ENCODE measurements around the gene ADRB2. TPM values are rescaled to one million over a fixed set of nuclear protein-coding genes. Genes with fewer than 3 reads are reported as not detected.
"Not testable (repeated sequence)": the region's sequence is repeated elsewhere in the genome, so short reads cannot be mapped to it uniquely, and the experiment has no call there.

The ADRB2 gene
- 0.81 and 0.90 TPM in 2 replicates for total RNA-seq

DNA sequence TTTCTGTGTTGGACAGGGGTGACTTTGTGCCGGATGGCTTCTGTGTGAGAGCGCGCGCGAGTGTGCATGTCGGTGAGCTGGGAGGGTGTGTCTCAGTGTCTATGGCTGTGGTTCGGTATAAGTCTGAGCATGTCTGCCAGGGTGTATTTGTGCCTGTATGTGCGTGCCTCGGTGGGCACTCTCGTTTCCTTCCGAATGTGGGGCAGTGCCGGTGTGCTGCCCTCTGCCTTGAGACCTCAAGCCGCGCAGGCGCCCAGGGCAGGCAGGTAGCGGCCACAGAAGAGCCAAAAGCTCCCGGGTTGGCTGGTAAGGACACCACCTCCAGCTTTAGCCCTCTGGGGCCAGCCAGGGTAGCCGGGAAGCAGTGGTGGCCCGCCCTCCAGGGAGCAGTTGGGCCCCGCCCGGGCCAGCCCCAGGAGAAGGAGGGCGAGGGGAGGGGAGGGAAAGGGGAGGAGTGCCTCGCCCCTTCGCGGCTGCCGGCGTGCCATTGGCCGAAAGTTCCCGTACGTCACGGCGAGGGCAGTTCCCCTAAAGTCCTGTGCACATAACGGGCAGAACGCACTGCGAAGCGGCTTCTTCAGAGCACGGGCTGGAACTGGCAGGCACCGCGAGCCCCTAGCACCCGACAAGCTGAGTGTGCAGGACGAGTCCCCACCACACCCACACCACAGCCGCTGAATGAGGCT lies at the start of gene ADRB2:
ADRB2 (plus strand) TSS at position 559 of the 686 bp plus-strand sequence. CDS start 221 bp downstream, outside the sequence.
- intact Hi-C loops (cut with micrococcal nuclease): loop anchor here (1.0 to 10.0 kb wide), 10 partner anchors 17 to 519 kb away; partner anchors contain the start of gene GRPEL2

DNA sequence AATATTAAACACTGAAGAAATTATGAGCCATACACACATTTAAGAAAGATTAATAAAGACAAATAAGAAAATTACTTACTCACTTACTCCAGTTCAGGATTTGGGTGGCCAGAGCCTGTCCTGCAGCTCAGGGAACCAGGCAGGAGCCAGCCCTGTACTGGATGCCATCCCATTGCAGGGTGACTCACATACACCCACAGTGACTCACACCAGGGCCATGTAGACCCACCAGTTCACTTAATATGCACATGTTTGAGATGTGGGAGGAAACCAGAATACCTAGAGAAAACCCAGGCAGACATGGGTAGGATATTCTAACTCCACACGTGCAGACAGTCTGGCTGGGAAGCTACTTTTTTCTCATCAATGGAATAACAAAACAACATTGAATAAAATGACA lies 49.6 kb upstream of the ADRB2 start:
- intact Hi-C loops (cut with micrococcal nuclease): no loop called here

GRCh38 chr5:148778882-148779281 lies 47.5 kb upstream of the ADRB2 start:
- intact Hi-C loops (cut with micrococcal nuclease): no loop called here

DNA sequence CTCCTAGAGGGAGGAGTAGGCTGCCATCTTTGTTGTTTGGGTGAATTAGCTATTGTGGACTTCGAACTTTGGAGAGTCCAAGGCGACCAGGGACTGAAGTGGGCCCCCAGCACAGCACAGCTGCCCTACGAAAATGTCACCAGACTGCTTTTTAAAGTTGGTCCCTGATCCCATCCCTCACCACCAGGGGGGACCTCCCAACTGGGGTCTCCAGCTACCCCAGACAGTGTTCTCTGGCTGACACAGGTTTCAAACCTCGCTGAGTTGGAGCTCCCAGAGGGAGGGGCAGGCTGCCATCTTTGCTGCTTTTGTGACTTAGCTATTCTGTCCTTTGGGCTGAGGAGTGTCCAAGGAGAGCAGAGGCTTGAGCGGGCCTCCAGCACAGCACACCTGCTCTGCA lies 45.7 kb upstream of the ADRB2 start:
- intact Hi-C loops (cut with micrococcal nuclease): no loop called here

DNA sequence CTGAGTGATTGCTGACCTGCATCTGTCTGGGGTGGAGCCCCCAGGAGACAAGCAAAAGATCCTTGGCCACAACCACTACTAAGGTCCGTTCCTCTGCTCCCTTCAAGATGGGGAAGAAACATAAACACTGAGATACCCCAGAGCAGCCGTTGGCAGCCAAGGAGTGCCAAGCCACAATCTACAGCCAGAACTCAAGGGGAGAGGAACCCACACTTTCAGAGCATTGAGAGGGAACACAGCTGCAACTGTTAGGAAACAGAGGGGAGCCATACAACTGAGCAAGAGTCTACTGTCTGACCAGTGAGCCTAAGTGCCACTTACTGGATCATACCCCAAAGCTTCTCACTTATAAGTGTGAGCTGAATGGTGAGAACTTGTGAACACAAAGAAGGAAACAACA lies 44.6 kb upstream of the ADRB2 start:
- intact Hi-C loops (cut with micrococcal nuclease): no loop called here

DNA sequence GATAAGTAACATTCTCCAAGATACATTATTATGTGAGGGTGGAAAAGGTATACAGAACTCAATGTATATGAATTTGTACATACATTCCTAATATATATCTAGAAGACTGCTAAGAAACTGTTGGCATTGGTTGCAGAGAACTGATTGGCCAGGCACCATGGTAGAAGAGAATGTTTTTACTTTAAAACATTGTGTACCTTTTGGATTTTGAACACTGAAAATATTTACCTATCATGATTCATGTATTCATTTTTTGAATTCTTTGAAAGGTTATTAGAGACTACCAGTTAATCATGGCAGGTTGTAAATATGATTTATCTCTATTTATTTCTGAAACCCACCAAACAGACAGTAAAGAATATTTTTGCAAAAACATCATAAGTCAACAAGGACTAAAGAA lies 41.2 kb upstream of the ADRB2 start:
- intact Hi-C loops (cut with micrococcal nuclease): no loop called here

DNA sequence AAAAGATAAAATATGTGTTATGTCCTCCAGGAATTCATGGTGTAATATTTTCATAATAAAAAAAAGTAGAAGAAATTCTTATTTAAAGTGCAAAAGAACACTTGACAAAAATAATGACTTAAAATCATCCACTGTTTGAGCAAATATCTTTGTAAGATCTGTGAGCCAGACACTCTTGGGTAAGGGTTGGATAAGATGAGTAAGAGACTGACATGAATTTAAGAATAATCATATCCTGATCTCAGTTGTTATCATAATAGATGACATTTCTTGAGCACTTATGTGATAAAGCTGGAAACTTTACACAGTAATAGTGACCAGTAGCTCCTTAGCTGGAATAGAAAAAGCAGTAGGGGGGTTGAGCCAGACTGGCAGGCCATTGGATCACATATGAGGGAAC lies 40.0 kb upstream of the ADRB2 start:
- intact Hi-C loops (cut with micrococcal nuclease): no loop called here

- intact Hi-C loops (cut with micrococcal nuclease): no loop called here
These were observed 37.8 kb upstream of the ADRB2 start for GRCh38 chr5:148788636-148789035.

DNA sequence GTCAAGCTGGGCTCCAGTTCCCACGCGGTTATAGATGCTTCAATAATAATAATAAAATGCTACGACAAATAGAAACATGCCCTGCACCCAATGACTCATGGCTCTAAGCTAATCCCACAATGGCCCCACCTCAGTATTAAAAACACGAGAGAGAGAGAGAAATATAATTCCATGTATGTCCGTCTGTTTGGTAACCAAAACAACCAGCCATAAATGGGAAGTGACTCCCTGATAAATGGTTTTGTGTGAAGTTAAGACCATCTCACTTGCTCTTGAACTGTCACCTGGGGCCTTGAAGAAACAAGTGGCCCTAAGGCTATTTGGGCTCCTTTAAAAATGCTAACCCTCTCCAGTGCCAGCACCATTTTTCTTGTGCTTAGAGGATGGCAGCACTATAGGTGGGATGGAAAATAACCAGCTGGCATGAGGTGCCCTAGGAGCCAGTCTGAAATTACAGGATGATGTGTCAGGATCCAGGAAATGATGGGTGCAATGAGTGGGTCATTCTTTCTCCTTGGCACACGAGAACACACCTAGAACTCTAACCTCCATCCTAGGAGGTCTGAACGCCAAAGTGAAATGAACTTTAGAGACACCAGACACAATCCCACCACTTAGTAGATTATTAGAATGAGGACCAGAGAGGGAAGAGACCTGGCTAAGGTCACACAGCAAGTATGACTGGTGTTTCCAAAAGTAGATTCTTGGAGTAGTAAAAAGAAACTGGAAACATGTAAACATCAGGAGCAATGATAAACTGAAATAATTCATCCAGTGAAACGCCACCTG lies 35.7 kb upstream of the ADRB2 start:
- intact Hi-C loops (cut with micrococcal nuclease): loop anchor here (1.0 kb wide), 1 partner anchor 36 kb away; the partner anchor contains the start of gene ADRB2

GRCh38 chr5:148791334-148791667 lies 35.1 kb upstream of the ADRB2 start:
- intact Hi-C loops (cut with micrococcal nuclease): loop anchor here (1.0 kb wide), 1 partner anchor 35 kb away; the partner anchor contains the start of gene ADRB2

- intact Hi-C loops (cut with micrococcal nuclease): loop anchor here (1.0 kb wide), 2 partner anchors 11 to 35 kb away; partner anchors contain the start of gene ADRB2
These were observed 34.7 kb upstream of the ADRB2 start for GRCh38 chr5:148791696-148792095.

DNA sequence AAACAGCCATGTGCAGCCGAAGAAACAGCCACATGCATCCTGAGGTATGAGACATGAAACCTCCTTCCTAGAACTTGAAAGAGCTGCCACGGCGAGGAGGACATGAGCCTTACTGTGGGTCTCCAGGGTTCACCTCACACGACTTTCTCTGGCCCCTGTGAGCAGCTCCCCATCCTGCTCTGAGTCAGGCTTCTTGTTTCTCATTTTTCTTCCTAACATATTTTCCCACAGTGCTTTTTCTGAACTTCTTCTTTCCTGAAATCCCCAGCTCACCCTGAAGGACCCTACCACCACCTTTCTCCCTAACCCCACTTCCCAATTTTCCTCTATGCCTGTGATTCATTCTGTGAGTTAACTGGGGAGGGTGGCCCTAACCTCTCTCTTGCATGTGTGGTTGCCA lies 33.7 kb upstream of the ADRB2 start:
- intact Hi-C loops (cut with micrococcal nuclease): loop anchor here (1.0 kb wide), 1 partner anchor 10 kb away; no protein-coding TSS in a partner anchor

DNA sequence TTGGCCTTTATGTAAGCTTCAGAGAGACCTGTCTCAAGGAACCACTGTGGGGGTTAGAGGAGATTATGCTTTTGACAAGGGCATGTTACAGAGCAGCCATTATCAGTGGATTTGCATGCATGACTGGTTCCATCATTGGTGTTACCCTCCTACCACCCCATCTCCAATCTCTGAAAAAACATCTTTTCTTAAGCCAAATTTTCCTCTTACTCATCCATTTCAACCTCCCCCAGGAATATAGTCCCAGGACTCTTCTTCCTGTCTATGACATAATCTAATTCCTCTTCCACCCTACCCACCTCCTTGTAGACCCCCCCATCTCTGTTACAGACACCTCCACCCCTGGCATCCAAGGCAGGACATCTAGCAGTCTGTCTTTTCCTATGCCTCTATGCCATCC lies 33.1 kb upstream of the ADRB2 start:
- intact Hi-C loops (cut with micrococcal nuclease): no loop called here

GRCh38 chr5:148794275-148794674 lies 32.1 kb upstream of the ADRB2 start:
- intact Hi-C loops (cut with micrococcal nuclease): no loop called here

DNA sequence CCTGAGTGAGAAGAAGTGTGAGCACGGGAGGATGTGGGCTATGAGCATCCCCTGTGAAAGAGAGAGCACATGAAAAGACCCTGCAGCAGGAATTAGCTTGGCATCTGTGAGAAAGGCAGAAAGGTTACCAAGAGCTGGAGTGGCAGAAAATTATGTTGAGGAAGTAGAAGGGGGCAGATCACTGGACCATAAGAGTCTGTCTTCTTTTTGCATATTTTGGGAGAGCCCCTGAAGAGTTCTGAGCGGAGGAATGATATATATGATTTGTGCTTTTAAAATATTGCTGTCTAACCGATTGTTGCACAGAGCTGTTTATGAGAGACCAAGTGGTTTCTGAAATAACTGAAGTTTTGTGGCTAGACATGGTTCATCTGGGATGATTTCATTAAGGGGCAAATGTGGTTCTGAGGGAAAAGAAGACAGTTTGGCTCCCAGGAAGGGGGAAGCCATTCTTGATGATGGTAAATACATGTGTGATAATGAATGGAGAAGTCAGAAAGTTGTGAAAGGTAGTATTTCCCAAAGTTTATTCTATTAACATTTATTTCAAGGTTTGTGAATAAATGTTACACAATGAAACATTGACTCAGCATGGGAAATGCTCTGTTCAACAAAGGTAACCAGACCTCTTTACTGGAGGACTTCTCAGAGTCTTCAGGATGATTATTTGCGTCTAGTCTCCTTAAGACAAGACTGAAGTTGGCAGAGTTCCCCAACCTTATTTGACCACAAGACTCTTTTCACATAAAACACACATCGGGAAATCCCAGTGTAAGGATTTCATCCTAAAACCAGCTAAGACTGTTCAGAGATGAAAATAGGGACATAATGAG lies 31.5 kb upstream of the ADRB2 start:
- intact Hi-C loops (cut with micrococcal nuclease): no loop called here

GRCh38 chr5:148796936-148797335 lies 29.5 kb upstream of the ADRB2 start:
- intact Hi-C loops (cut with micrococcal nuclease): no loop called here

GRCh38 chr5:148798786-148799185 lies 27.6 kb upstream of the ADRB2 start:
- intact Hi-C loops (cut with micrococcal nuclease): no loop called here

DNA sequence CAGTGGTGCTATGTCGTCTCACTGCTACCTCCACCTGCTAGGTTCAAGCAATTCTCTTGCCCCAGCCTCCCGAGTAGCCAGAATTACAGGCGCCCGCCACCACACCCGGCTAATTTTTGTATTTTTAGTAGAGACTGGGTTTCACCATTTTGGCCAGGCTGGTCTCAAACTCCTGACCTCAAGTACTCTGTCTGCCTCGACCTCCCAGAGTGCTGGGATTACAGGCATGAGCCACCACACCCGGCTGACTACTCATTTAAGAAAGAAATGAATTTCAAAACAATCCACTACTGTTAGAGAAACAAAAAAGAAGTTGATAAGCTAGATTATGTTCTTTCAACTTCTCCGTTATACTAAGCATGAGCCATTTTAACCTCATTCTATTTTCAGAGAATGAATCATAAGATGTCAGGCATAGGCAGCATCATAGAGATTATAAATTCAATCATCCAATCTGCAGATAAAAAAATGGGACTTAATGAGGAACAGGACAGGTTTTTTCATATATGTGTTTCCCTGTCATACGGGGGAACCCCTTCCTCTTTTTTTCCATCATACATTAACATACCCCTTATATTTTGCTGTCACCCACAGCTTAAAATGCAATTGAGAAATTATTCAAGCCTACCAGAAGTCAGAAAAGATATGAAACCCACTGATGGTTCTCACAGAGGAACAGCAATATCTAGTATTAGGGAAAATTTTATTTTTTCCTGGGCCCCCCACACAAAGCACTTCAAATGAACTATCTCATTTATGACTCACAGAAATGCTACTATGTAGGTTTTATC lies 26.5 kb upstream of the ADRB2 start:
- intact Hi-C loops (cut with micrococcal nuclease): no loop called here

DNA sequence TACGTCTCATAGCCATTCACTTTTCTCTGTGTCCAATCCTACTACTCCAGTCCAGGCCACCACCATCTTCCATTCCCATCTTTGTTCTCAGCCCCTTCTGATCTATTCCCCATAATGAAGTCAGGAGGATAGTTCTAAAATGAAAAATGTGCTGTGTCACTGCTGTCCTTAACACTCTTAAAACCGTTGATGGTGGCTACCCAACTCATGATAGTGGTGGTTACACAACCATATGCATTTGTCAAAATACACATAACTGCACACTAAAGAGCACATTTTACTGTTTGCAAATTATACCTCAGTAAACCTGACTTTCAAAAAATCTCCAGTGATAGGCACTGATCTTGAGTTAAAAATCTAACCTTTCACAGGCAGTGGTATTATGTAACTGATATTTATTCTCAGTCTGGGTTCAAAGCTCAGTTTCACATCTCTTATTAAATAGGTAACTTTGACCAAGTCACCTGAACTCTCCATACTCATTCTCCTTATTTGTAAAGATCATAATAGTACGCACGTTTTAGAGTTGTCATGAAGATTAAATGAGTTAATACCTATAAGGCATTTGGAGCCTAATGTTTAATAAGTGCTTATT lies 24.6 kb upstream of the ADRB2 start:
- intact Hi-C loops (cut with micrococcal nuclease): loop anchor here (1.0 kb wide), 1 partner anchor 9 kb away; no protein-coding TSS in a partner anchor

DNA sequence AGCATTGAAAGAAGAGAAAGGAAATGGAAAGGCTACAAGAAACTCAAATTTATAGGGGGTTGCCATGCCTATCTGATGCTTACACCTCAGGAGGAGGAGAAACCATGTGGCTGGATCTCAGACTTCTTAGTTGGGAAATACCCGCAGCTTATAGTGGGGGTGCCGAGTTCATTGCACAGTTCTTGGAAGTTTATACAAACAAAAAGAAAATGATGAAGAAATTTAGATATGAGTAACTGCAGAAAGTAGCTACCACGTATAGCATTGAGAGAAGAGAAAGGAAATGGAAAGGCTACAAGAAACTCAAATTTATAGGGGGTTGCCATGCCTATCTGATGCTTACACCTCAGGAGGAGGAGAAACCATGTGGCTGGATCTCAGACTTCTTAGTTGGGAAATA lies 23.0 kb upstream of the ADRB2 start:
- intact Hi-C loops (cut with micrococcal nuclease): not testable (repeated sequence)

Measured in T-helper 1 cell treated with Interleukin-12 subunit alpha and Interleukin-12 subunit beta and Interleukin-4 antibody, amounts not matched to agents 30 ng/mL and 1 ng/mL, for 36 hours (primary cell).